ENCODE results near the gene VWA3A. TPM values are rescaled to one million over a fixed set of nuclear protein-coding genes. Genes with fewer than 3 reads are reported as not detected.

VWA3A gene
- total and polyA plus RNA-seq, 2 experiments from 2014 or later: 0.45 TPM; not detected in 1

GRCh38 chr16:22103441-22103840 is 11.1 kb downstream of the VWA3A start:
- Mint-ChIP-seq H3K4me1 (peaks cover 30% of the 10 kb centered on the region), H3K4me3 (no peak overlapping the region), H3K27me3 (ENCODE audit: insufficient read depth, low read depth, poor library complexity) (peaks cover 6% of the 10 kb centered on the region), H3K27ac (peak overlapping the region; percentile 44), H3K9me3 (peaks cover 3% of the 10 kb centered on the region), H3K36me3 (ENCODE audit: low read depth) (peaks cover 3% of the 10 kb centered on the region; the same call in 1 of the 3 replicates)
- no peaks in the 10 kb centered on the region for H3K27me3 ChIP-seq (ENCODE audit: insufficient read depth)
- DNase-seq (ENCODE audit: low spot score) (peak; percentile 57), ATAC-seq (peak; percentile 66)
- H2AFZ ChIP-seq: no peak overlapping the region; the same call in 1 of the 2 replicates
- peak overlapping the region; percentile 13; the same call in 1 of the 2 replicates for H3K27ac ChIP-seq (ENCODE audit: low read depth)
- H3K9me2 ChIP-seq (ENCODE audit: insufficient read depth): no peaks in the 10 kb centered on the region
- peaks cover 25% of the 10 kb centered on the region for H3K4me1 ChIP-seq (ENCODE audit: insufficient read depth)
- 0 out of 2 replicates have a peak overlapping the region, but pooled peaks have one; percentile 18 for H3K4me3 ChIP-seq
- H3K36me3 ChIP-seq (ENCODE audit: insufficient read depth): no peaks in the 10 kb centered on the region
- 0 out of 2 replicates have a peak, but pooled peaks cover 3% of the 10 kb centered on the region for H3F3A ChIP-seq (replicated peaks; ENCODE audit: low read depth)
- TF ChIP-seq EZH2phosphoT487 (IDR thresholded peaks at IDR 0.05; ENCODE audit: unreplicated experiment) (no peak), EZH2 (IDR thresholded peaks at IDR 0.05; ENCODE audit: low read depth, unreplicated experiment) (no peak), CTCF (conservative IDR thresholded peaks at IDR 0.05; ENCODE audit: low read depth in 2 of 2) (no peak), POLR2AphosphoS5 (IDR thresholded peaks at IDR 0.05; ENCODE audit: low read depth) (no peak), NANOG (IDR thresholded peaks at IDR 0.05; ENCODE audit: borderline replicate concordance) (no peak), ZNF462 (CRISPR knock-in tag; IDR thresholded peaks at IDR 0.05) (no peak), ZNF331 (CRISPR knock-in tag; IDR thresholded peaks at IDR 0.05; ENCODE audit: low read depth) (no peak), ZNF114 (CRISPR knock-in tag; IDR thresholded peaks at IDR 0.05) (no peak), ETS1 (IDR thresholded peaks at IDR 0.05) (no peak)
- peak overlapping the region; percentile 66 for H3K4me2 ChIP-seq
- H3K79me2 ChIP-seq (replicated peaks; ENCODE audit: insufficient read depth): no peaks in the 10 kb centered on the region
- H4K20me1 ChIP-seq (replicated peaks; ENCODE audit: insufficient read depth): no peaks in the 10 kb centered on the region
